ENCODE measurements around the gene AGBL1. TPM values are rescaled to one million over a fixed set of nuclear protein-coding genes. Genes with fewer than 3 reads are reported as not detected.

The AGBL1 gene
- total RNA-seq, 1 donor from 2014 or later = 0.76 TPM

GRCh38 chr15:86373147-86373546 lies 293.5 kb downstream of the AGBL1 start:
- Mint-ChIP-seq H3K27me3 (ENCODE audit: unreplicated experiment) (no peaks in the 10 kb centered on the region), H3K9me3 (ENCODE audit: unreplicated experiment) (no peaks in the 10 kb centered on the region), H3K36me3 (ENCODE audit: unreplicated experiment) (no peaks in the 10 kb centered on the region), H3K4me1 (ENCODE audit: low read depth, unreplicated experiment) (no peaks in the 10 kb centered on the region), H3K27ac (ENCODE audit: unreplicated experiment) (no peak overlapping the region), H3K4me3 (ENCODE audit: unreplicated experiment) (no peak overlapping the region)
- no peak for DNase-seq
- TF ChIP-seq CTCF (IDR thresholded peaks at IDR 0.05; ENCODE audit: partially characterized antibody, unreplicated experiment) = no peak

GRCh38 chr15:86375733-86376280 lies 296.1 kb downstream of the AGBL1 start:
- H3K9me3 Mint-ChIP-seq (ENCODE audit: unreplicated experiment) = no peaks in the 10 kb centered on the region
- H3K4me1 Mint-ChIP-seq (ENCODE audit: low read depth, unreplicated experiment) = no peaks in the 10 kb centered on the region
- no peak for TF ChIP-seq CTCF (IDR thresholded peaks at IDR 0.05; ENCODE audit: partially characterized antibody, unreplicated experiment)
- H3K4me3 Mint-ChIP-seq (ENCODE audit: unreplicated experiment) = no peak overlapping the region
- DNase-seq = no peak
- no peak overlapping the region for H3K27ac Mint-ChIP-seq (ENCODE audit: unreplicated experiment)
- H3K27me3 Mint-ChIP-seq (ENCODE audit: unreplicated experiment) = no peaks in the 10 kb centered on the region
- no peaks in the 10 kb centered on the region for H3K36me3 Mint-ChIP-seq (ENCODE audit: unreplicated experiment)

GRCh38 chr15:86377914-86378313 lies 298.2 kb downstream of the AGBL1 start:
- Mint-ChIP-seq H3K9me3 (ENCODE audit: unreplicated experiment) (peaks cover 1% of the 10 kb centered on the region), H3K27ac (ENCODE audit: unreplicated experiment) (no peak overlapping the region), H3K36me3 (ENCODE audit: unreplicated experiment) (no peaks in the 10 kb centered on the region), H3K27me3 (ENCODE audit: unreplicated experiment) (peaks cover 2% of the 10 kb centered on the region), H3K4me3 (ENCODE audit: unreplicated experiment) (no peak overlapping the region), H3K4me1 (ENCODE audit: low read depth, unreplicated experiment) (no peaks in the 10 kb centered on the region)
- TF ChIP-seq CTCF (IDR thresholded peaks at IDR 0.05; ENCODE audit: partially characterized antibody, unreplicated experiment) = no peak
- no peak for DNase-seq

GRCh38 chr15:86382341-86382740 lies 302.7 kb downstream of the AGBL1 start:
- H3K4me3 Mint-ChIP-seq (ENCODE audit: unreplicated experiment) = no peak overlapping the region

More at GRCh38 chr15:86382341-86382740, 302.7 kb downstream of the AGBL1 start:
- Mint-ChIP-seq H3K27me3 (ENCODE audit: unreplicated experiment) (peaks cover 3% of the 10 kb centered on the region), H3K27ac (ENCODE audit: unreplicated experiment) (no peak overlapping the region), H3K36me3 (ENCODE audit: unreplicated experiment) (no peaks in the 10 kb centered on the region), H3K9me3 (ENCODE audit: unreplicated experiment) (peaks cover 3% of the 10 kb centered on the region), H3K4me1 (ENCODE audit: low read depth, unreplicated experiment) (peaks cover 7% of the 10 kb centered on the region)
- TF ChIP-seq CTCF (IDR thresholded peaks at IDR 0.05; ENCODE audit: partially characterized antibody, unreplicated experiment) = no peak
- no peak for DNase-seq
